Tibial nerve (tissue), 3 donors: ENCODE data around the gene BRINP3.

Source experiments
- POLR2A ChIP-seq, 2 donors: fragments of 450-650 bp; IDR thresholded peaks; one replicate each; pipeline ENCODE4 v1.6.1; 2017; ENCODE audit warnings: antibody characterized with exemption in 2 of 2, mild to moderate bottlenecking in 2 of 2, moderate library complexity in 2 of 2
- TF ChIP-seq, protein P1 (sequence below), 5 experiments: fragments of 200-600 bp in 3 of 5; fragments of 450-650 bp in 2 of 5; sonication (generic) in 3 of 5; IDR thresholded peaks; one replicate each; pipeline ENCODE4 v1.5.1; 2016 to 2019; ENCODE audit warnings: antibody characterized with exemption in 5 of 5, mild to moderate bottlenecking in 3 of 5, moderate library complexity in 2 of 5

DNA sequence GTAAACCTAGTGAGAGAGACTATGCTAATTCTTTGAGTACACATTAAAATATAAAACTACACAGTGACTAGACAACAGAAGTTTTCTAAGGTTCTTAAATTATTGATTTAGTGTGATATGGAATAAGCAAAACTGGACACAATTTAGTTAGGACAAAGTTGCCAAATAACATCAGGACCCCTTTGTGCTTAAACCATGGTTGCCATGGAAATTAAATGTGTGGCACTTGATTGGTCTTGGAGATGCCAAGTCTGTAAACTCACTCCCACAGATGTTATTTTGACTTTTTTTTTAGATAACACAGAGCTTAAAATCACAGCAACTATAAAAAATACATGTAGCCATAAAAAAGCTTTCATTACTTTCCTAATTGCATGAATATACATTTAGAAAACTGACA is 234.6 kb downstream of the BRINP3 start:
- no peak for TF ChIP-seq POLR2A (IDR thresholded peaks at IDR 0.05)
- TF ChIP-seq, protein P1, sequence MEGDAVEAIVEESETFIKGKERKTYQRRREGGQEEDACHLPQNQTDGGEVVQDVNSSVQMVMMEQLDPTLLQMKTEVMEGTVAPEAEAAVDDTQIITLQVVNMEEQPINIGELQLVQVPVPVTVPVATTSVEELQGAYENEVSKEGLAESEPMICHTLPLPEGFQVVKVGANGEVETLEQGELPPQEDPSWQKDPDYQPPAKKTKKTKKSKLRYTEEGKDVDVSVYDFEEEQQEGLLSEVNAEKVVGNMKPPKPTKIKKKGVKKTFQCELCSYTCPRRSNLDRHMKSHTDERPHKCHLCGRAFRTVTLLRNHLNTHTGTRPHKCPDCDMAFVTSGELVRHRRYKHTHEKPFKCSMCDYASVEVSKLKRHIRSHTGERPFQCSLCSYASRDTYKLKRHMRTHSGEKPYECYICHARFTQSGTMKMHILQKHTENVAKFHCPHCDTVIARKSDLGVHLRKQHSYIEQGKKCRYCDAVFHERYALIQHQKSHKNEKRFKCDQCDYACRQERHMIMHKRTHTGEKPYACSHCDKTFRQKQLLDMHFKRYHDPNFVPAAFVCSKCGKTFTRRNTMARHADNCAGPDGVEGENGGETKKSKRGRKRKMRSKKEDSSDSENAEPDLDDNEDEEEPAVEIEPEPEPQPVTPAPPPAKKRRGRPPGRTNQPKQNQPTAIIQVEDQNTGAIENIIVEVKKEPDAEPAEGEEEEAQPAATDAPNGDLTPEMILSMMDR (IDR thresholded peaks at IDR 0.05) = no peak
